NCI-H1048 (cell line): ENCODE data around the gene PLCB4.

Experiments used
- DNase-seq: peaks from one replicate; lab custom pipeline; 2025; lab: John Stamatoyannopoulos, UW

The PLCB4 gene

DNA sequence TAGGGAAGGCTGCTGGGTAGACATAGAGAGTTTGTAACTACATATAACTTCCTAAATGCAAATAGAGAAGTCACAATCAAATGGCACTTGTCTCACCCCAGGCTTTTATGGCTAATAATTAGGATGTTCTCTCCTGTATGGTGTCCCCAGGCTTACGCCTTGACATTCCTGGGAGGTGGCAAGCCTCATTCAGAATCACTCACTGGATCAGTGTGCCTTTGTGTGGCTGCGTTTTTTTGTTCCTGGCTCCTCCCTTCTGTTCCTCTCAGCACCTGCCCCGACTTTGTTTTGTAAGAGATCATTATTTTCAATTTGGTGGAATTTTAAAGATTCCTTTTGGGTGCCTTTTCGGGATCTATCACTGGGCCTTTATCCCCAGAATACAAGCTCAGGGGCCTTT, 451.2 kb downstream of the PLCB4 start:
- DNase-seq: no peak

DNA sequence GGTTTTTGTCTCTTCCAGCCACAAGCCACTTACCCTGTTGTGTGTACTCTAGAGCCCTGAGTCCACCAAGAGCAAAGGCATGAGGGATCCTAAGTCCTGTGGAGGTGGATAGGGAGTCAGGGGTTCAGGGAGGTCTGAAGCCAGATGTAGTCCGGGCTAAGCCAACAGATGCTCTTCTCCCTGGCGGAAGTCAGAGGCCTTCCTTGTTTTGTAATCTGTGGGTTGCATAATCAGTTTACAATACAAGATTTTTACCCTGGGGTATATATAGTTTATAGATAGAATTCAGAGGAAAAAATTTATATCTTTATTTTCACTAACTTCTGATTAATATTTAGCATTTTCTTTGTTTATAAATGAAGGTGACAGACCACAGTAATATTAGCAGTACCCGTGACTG, 454.7 kb downstream of the PLCB4 start:
- DNase-seq: no peak
